PC-9 (cell line): ENCODE results near the gene MYLK.

Source experiments
- EZH2 ChIP-seq: fragments of 200-600 bp; sonication (generic); IDR thresholded peaks from 2 replicates; pipeline ENCODE4 v1.8.0; 2017; ENCODE audit warnings: antibody characterized with exemption, low read depth
- TF ChIP-seq, protein P1 (sequence below): fragments of 200-600 bp; sonication (generic); conservative IDR thresholded peaks from 2 replicates; pipeline ENCODE4 v1.6.1; 2017; ENCODE audit warnings: mixed run types, antibody characterized with exemption, mild to moderate bottlenecking, moderate library complexity

DNA sequence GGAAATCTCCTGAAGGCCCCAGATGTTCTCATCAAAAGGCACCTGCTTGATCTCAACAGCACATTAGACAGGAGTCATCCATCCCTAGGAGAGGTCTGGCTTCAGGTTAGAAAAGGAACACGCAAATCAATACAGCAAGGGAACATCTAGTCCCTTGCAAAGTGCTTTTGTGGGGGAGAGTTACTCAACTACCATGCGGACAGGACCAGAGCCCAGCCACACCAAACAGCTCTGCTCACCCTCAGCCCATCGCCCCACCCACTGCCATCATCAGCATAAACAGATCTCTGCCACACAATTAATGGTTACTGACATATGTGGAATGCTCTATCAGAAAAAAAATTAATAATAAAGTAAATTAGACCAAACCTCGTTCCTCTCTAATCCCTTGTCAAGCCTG is 85.6 kb downstream of the MYLK start:
- no peak for TF ChIP-seq EZH2
- TF ChIP-seq, protein P1, sequence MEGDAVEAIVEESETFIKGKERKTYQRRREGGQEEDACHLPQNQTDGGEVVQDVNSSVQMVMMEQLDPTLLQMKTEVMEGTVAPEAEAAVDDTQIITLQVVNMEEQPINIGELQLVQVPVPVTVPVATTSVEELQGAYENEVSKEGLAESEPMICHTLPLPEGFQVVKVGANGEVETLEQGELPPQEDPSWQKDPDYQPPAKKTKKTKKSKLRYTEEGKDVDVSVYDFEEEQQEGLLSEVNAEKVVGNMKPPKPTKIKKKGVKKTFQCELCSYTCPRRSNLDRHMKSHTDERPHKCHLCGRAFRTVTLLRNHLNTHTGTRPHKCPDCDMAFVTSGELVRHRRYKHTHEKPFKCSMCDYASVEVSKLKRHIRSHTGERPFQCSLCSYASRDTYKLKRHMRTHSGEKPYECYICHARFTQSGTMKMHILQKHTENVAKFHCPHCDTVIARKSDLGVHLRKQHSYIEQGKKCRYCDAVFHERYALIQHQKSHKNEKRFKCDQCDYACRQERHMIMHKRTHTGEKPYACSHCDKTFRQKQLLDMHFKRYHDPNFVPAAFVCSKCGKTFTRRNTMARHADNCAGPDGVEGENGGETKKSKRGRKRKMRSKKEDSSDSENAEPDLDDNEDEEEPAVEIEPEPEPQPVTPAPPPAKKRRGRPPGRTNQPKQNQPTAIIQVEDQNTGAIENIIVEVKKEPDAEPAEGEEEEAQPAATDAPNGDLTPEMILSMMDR = no peak
